ENCODE results near the gene SREBF2.

The SREBF2 gene

DNA sequence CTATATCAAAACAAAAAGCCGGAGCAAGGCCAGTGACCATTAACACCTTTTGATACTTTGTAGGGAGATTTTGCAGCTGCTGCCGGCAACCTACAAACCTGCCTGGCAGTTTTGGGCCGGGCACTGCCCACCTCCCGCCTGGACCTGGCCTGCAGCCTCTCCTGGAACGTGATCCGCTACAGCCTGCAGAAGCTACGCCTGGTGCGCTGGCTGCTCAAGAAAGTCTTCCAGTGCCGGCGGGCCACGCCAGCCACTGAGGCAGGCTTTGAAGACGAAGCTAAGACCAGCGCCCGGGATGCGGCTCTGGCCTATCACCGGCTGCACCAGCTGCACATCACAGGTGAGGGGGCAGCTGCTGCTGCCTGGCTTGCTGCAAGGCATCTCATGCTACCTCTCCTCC is 47.7 kb downstream of the SREBF2 start:
- DNase-seq (ENCODE audit: low spot score) = no peak

DNA sequence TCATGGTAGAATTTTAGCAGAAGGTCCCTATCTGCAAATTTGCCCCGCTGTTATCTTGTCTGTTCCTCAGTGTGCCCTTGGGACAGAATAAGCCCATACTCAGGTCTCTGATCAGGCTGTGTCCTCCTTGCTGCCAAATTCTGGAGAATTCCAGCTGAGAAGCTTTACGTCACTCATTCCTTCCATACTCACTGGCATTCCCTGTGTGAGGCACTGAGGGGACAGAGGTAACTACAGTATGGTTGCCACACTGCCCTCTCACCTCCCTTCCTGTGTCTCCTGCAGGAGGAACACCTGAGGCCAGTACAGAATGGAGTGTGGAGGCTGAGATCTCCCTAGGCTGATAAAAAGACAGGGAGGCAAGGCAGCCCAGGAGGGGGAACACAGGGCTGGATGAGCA is 50.5 kb downstream of the SREBF2 start:
- no peak for DNase-seq (ENCODE audit: low spot score)

DNA sequence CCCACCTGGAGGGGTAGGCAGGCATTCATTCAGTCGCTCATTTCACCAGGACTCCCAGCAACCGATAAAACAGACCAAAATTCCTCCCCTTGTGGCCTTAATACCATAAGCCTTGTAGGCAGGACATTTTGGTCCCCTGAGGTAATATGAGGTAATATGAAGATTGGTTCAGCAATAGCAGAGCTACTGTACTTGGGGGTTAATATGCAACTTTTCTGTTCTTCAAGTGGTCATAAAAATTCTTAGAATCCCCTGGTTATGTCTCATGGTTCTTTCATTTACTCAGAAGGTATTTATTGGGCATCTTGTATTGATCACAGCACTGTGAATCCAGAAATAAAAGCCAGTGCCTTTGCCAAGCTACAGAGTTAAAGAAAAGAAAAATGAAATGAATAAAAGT is 52.2 kb downstream of the SREBF2 start:
- no peak for DNase-seq (ENCODE audit: low spot score)

DNA sequence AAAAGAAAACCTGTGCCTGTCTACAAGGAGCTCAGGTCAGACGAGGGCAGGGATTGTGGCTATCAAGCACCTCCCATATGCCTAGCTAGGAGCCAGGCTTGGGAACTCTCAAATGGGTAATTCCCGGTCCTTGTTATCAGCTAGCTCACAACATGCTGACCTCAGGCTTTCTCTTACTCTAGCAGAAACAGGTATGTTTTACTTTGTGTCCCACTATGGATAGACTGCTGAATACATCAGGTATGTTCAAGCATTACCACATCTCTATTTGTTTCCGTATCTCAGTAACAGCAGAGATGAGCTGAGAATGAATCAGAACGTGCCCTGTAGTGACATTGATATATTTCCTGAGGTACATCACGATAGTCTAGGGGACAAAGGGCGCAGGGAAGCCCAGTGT is 52.6 kb downstream of the SREBF2 start:
- no peak for DNase-seq (ENCODE audit: low spot score)

DNA sequence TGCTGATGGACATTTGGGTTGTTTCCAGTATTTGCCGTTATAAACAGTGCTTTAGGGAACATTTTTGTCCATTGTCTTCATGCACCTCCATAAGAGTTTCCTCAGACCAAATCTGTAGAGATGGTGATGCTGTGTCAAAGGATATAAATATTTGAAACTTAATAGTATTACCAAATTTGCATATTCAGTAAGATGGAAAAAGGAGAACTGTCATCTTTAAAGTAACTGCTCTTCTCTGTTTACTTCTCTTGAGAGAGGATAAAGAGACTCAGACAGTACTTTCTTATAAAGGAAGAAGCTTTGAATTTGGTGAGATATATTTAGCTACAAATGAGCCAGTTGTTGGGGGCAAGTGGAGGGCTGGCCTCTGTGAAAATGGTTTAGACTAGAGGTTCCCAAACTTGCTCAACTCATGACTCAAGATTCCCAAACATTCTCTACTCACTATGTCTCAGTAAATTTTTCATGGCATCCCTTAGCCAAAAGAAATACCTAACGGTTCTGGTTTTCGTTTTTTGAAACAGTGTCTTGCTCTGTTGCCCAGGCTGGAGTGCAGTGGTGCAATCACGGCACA is 55.8 kb downstream of the SREBF2 start:
- no peak for DNase-seq (ENCODE audit: low spot score)

DNA sequence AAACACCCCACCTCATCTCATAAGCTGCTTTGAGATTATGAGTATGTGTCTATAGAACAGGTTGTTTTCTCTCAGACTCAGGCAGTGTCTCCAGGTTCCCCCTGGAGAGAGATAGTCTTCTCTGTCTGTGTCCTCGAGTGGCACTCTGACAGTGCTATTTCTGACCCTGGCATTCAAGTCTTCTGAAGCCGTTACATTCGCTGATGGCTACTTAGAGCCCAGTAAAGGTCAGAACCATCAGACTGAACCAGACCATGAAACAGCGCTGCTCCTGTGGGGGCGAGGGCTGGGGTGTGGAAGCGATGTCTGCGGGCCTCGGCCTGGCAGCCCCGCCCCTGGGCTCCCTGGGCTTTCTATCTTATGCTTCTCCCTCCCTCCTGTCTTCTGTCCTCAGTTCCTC is 58.5 kb downstream of the SREBF2 start:
- DNase-seq (ENCODE audit: low spot score) = no peak

DNA sequence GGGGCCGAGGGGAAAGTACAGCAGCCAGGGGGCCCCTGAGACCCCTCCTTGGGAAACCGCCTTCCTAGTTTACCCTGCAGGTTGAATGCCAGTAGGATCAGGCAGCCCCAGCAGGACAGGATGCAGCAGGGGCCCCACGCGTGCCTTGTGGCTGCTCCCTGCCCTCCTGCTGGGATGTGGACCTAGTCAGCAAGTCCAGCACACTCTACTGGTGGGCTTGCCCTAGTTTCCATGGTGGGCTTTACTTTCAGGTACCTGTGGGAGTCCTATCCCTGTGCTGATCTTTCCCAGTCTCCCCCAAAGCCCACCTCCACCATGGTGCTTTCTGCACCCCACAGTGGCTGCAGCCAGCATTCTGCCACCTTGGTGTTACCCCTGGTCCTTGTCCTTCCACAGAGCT is 59.8 kb downstream of the SREBF2 start:
- no peak for DNase-seq (ENCODE audit: low spot score)

DNA sequence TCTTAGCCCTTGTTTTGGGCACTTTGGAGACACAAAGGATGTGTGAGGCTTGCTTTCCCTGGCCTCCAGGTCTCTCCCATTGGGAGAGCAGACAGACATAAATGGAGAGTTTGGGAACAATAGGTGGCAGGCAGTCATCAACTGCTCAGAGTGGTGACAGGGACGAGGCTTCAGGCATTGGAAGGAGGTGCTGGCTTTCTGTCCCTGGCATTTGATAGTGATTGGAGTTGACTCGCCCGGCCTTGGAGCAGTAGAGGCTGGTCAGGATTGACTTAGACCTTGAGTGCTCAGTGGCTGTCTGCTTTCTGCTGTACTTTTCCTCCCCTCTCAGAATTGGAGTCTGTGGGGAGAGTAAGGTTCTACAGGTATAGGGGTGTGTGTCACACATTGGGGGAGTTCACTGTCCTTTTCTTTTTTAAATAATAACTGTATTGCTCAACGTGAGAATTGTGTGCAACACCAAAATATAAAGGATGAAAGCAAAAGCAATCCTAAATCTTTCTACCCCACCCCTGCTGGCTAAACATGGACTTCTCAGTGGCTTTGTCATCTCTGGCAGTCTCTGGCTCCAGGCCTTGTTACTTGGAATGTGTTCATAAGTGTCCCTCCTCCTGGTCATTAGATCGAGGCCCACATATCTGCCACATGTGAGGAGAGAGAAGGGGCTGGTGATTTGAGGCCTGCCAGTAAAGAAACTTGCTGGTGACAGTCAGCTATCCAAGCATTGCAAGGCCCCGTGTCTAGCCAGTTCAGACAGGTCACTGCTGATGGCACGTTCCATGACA is 60.9 kb downstream of the SREBF2 start:
- DNase-seq (ENCODE audit: low spot score) = no peak

DNA sequence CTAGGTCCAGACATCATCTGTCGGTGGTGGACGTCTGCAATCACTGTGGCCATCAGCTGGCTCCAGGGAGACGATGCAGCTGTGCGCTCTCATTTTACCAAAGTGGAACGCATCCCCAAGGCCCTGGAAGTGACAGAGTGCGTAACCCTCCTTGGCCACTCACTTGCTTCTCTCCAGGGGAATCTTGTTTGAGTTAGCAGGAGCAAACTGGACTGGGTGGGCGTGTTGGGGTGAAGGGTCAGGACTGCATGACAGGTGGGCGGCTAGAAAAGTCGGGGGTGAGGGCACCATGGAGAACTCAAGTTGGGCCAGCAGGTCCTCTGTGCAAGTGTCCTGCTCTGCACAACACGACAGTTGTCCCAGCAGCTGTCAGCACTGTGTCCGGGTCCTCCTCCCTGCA is 65.7 kb downstream of the SREBF2 start:
- DNase-seq (ENCODE audit: low spot score) = no peak

DNA sequence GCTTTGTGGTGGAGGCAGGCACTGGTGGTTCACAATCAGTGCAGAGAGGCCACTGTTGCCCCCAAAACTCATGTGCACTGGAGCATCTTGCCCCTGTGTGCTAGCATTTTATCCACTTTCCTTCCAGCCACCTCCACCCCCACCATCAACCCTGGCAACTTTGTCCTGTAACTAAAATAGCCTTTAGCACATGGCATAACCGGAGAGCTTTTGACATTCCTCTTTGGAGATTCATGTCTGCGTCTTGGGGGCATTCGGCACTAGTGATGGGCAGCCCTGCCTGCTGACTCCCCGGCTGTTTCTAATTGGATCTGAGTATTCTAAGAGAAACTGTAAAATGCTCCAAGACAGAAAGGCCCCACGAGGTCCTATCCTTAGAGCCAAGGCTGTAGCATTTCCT is 66.2 kb downstream of the SREBF2 start:
- DNase-seq (ENCODE audit: low spot score) = no peak

DNA sequence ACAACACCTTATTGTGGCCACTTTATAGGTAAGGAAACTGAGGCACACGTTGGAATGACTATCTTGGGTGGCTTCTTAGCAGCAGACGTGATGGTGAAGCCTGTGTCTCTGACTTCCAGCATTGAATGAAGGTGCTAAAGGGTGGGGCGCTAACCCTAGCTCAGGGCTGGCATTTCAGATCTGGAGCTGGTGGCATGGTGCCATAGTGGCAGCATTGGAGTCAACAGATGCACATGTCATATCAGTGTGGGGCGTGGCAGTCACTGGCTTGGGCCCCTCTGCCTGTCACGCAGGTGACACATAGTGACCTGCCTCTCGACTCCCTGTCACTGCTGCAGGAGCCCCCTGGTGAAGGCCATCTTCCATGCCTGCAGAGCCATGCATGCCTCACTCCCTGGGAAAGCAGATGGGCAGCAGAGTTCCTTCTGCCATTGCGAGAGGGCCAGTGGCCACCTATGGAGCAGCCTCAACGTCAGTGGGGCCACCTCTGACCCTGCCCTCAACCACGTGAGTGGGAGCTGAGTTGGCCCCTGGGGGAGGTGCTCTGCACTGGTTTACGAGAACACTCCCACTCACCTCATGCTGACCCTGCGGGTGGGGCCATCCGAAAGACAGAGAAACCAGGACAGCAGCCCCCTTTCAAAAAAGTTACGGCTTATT is 67.2 kb downstream of the SREBF2 start:
- DNase-seq (ENCODE audit: low spot score) = no peak

DNA sequence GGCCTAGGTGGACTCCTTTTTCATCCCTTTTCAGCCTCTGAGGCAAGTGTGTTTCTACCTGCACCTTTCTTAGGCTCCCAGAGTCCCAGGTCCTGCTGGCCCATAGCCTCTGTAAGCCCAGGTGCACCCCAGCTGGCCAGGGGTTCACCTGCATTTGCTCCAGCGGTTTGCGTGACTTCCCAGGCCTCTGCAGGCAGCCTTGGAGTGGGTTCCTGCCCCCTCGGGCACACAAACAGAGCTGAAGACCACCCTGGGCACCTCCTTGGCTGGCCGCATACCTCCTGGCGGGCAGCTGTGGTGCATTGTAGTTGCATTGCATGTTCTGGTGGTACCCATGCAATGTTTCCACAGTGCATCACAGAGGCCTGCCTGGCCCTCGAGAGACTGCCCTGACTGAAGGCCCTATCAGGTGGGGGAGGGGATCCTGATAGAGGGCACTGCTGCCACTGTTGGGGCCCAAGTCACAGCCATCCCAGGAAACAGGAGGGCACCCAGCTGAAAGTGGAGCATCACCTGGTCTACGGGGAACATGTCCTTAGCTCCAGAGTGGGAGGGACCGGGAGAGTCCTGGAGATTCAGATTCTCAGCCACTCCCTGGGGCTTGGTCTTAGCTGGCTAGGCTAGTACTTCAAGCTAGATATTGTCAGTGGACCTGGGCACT is 67.9 kb downstream of the SREBF2 start:
- no peak for DNase-seq (ENCODE audit: low spot score)

DNA sequence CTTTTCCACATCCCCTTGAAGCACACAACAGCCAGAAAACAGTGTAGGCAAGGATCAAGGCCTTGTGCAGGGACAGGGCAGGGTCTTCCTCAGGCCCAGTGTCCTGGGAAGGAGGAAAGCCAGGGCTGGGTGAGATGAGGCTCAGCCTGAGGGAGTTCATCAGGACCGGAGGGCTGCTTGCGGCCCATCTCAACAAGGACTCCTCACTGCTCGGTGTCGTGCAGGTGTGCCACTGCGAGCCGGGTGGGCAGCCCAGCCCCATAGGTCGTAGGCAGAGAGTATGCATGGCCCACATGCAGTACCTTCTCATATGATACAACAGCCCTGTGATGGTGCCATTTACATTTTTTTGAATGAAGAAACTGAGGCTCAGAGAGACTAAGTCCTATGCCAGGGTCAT is 69.1 kb downstream of the SREBF2 start:
- DNase-seq (ENCODE audit: low spot score) = no peak

DNA sequence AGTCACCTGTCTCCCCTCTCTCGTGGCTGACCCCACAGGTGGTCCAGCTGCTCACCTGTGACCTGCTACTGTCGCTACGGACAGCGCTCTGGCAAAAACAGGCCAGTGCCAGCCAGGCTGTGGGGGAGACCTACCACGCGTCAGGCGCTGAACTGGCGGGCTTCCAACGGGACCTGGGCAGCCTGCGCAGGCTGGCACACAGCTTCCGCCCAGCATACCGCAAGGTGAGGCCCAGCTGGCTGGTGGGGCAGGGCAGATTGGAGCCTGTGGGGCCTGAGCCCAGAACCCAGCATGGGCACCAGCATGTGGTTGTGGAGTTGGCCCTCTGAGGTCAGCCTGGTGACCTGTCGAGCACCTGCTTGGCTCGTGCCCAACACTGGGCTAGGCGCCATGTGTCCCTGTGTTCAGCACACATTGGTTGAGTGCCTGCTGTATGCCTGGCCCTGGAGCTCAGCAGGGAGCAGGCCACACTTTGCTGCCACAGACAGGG is 70.1 kb downstream of the SREBF2 start:
- no peak for DNase-seq (ENCODE audit: low spot score)

DNA sequence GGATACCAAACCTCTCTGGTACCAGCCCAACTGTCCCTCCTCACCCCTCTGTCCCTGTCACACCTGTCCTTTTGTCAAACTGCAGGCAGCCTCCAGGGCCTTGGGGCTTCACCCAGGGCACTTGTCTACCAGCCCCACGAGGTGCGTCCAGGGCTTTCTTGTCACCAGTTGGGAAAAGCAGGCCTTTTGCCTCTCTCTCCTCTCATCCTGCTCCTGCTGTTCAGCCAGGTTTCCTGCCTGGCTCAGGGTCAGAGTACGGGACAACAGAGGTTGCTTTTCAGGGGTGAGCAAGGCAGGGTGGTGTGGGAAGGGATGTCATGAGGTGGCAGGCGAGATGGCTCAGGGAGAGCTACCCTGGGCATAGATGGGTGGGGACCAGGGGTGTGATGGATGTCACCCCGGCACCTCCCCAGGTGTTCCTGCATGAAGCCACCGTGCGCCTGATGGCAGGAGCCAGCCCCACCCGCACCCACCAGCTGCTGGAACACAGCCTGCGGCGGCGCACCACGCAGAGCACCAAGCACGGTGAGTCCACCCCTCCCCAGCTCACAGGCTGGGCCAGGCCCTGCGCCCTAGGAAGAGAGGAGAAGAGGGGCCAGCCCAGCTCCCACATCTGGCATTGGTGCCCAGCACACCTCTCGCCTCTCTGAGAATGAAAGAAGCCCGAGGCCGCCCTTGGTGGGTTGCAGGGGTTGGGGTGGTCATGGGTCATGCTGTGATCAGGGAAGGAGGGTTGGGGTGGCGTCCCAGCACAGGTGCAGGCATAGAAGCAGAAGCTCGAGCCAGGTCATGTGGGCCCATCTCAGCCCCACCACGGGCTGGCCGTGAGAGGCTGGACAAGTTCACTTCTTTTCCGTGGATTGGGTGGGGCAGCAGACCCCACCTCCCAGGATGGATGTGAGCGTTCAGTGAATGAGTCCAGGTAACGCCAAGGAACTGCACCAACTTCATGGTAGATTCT is 71.8 kb downstream of the SREBF2 start:
- DNase-seq (ENCODE audit: low spot score) = no peak

DNA sequence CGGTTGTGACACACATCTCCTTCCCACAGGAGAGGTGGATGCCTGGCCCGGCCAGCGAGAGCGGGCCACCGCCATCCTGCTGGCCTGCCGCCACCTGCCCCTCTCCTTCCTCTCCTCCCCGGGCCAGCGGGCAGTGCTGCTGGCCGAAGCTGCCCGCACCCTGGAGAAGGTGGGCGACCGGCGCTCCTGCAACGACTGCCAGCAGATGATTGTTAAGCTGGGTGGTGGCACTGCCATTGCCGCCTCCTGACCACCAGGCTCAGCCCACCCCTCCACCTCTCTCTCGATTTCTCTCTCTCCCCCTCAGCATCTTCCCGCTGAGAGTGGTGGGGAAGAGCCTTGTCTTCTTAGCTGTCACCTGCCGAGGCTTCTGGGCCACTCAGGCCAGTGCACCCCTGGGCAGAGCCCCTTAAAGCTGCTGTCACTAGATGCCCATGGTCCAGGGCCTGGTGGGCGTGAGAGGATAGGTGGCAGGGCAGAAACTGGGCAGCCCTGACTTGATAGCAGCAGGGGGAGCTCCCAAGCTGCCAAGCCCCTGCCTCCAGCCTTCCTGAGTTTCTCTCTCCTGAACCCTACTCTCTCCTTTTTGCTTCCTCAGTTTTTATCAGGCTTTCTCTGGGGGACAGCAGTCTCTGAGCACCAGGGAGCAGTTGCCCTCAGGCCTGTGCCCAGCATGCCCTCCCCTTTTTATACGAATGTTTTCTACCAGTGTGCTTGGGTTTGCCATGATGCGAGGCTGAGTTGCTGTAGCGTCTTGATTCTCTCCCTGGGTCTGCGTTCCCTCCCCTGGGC is 72.7 kb downstream of the SREBF2 start:
- no peak for DNase-seq (ENCODE audit: low spot score)

DNA sequence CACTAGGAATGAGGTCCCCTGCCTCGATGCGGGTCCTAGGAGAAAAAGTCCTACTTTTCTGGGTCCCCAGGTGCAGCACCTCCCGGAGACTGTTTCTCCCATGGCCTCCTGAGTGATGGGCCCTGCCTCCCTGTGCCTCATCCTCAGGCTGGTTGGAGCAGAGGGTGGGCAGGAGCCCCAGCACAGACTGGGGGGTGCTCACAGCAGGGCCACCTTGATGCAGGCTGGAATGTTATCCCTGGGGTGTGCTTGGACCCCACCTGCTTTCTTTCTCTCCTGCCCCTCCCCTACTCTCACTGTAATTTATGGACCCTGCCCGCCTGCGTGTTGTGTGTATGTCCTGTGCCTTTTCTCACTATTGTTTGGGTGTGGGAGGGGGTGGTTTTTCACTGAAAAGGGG is 73.9 kb downstream of the SREBF2 start:
- DNase-seq (ENCODE audit: low spot score) = no peak

DNA sequence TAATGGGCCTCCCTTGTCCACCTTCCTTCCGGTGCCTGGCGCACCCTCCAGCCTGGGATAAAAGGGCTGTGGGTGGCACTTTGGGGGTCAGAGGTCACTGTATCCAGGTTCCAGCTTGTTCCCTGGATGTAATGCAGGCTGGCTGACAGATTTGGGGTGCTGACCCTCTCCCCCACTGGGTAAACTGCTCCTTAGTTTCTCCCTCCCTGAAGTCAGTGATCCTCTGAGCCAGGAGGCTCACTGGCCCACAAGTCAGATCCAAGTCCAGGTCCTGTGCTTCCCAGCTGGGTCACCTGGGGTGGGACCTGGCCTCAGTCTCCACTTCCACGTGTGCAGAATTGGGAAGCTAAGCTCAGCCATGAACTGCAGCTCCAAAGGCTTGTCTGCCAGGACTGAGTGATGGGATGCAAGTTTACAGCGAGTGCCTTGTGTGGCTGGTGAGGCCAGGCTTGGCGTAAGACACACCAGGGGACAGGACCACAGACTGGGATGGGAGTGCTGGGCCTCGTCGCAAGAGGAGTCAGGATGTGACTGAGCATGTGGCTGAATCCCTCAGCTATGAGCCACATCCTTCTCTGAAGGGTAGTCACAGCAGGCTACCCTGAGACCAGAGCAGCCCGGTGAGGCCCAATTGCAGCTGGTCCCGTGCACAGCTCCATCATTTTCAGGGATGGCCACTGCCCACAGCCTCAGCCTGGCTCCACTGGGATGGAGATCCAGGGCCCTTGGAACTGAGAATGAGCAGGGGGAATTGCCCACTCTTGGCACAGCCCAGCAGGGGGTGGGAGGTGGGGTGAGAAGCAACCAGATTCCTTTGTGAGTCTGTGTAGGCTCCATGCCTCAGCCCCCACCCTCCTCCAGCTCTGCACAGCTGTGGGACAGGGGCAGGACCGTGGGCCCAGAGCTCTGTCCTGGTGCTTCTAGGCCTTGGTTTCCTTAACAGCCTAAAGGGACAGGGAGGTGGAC is 74.8 kb downstream of the SREBF2 start:
- DNase-seq (ENCODE audit: low spot score) = peak; percentile 49

DNA sequence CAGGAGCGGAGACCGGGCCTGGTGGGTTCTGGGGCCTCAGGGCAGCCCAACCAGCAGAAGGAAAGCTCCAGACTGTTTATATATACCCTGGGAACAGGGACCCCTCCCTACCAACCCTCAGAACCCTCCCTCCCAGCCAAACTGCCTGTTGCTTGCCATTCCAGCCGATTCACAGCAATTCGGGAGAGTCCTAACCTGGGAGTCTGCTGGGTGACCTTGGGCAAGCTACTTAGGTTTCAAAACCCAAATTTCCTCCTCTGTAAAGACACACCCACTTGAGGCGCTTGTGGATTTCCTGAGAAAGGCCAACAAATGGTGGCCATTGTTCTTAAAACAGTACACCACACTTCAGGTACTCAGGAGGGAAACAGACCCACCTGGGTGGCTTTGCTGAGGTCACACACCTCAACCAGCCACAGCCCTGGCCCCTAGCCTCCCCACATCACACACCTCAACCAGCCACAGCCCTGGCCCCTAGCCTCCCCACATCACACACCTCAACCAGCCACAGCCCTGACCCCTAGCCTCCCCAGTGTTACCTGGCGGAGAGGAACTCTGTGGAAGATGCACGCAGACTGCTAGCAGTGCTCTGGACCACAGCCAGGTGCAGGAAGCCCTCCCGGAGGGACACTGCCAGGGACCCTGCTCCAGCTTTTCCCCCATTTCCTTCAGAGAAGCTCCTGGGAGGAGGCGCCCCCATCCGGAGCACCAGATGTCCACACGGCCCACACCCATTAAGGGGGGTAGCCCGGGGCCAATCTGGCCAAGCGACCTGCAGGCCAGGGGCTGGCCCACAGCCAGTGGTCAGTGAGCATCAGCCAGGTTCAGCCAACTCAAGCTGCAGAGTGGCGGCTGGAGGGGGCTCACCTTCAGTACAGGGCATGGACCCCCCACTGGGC is 75.8 kb downstream of the SREBF2 start:
- no peak for DNase-seq (ENCODE audit: low spot score)
